BLaER1 treated with 17β-estradiol and CSF1 and Interleukin-3, amounts not matched to agents 10 nM and 100 nM (cell line): ENCODE data around the gene TMEM101.
"Not testable (repeated sequence)": the region's sequence is repeated elsewhere in the genome, so short reads cannot be mapped to it uniquely, and the experiment has no call there.

ENCODE experiments used
- H3K27ac ChIP-seq, 11 experiments: shearing (Covaris generic); formaldehyde crosslinking; 2 replicates each; pipeline ENCODE4 v1.8.1; 2022
- H3K27me3 ChIP-seq, 11 experiments: shearing (Covaris generic); formaldehyde crosslinking; 2 replicates each; pipeline ENCODE4 v1.8.1; 2022
- H3K36me3 ChIP-seq, 11 experiments: shearing (Covaris generic); formaldehyde crosslinking; 2 replicates each; pipeline ENCODE4 v1.8.1; 2022
- H3K4me1 ChIP-seq, 10 experiments: shearing (Covaris generic); formaldehyde crosslinking; 2 replicates each; pipeline ENCODE4 v1.8.1; 2022
- H3K4me2 ChIP-seq, 11 experiments: shearing (Covaris generic); formaldehyde crosslinking; 2 replicates each; pipeline ENCODE4 v1.8.1; 2022
- H3K4me3 ChIP-seq, 10 experiments: shearing (Covaris generic); formaldehyde crosslinking; 2 replicates each; pipeline ENCODE4 v1.8.1; 2022
- H3K9ac ChIP-seq, 11 experiments: shearing (Covaris generic); formaldehyde crosslinking; 2 replicates each; pipeline ENCODE4 v1.8.1; 2022
- H3K9me3 ChIP-seq, 11 experiments: shearing (Covaris generic); formaldehyde crosslinking; replicated peaks in 1 of 11; 2 replicates each; pipeline ENCODE4 v1.8.1; 2022
- H4K20me1 ChIP-seq, 11 experiments: shearing (Covaris generic); formaldehyde crosslinking; 2 replicates each; pipeline ENCODE4 v1.8.1; 2022
- Cebpa-rat ChIP-seq, 11 experiments: shearing (Covaris generic); IDR thresholded peaks; 2 replicates each; pipeline ENCODE4 v1.8.1; 2022

Gene TMEM101

GRCh38 chr17:43961954-43962353 lies 52.8 kb downstream of the TMEM101 start:
- H3K4me3 ChIP-seq: no peak overlapping the region
- no peak for TF ChIP-seq Cebpa-rat (IDR thresholded peaks at IDR 0.05)
- H3K4me1 ChIP-seq: peaks cover 0 to 6% (median 0%) of the 10 kb centered on the region in 10 experiments; a peak in 1 of 20 replicates
- H3K36me3 ChIP-seq: no peaks in the 10 kb centered on the region
- H4K20me1 ChIP-seq: no peaks in the 10 kb centered on the region
- no peak overlapping the region for H3K4me2 ChIP-seq
- no peaks in the 10 kb centered on the region; a peak in 1 of 22 replicates for H3K27me3 ChIP-seq
- no peaks in the 10 kb centered on the region for H3K9me3 ChIP-seq
- no peak overlapping the region for H3K27ac ChIP-seq
- H3K9ac ChIP-seq: no peak overlapping the region

GRCh38 chr17:43961292-43961691 lies 53.5 kb downstream of the TMEM101 start:
- not testable (repeated sequence) for H3K9me3 ChIP-seq, H3K4me1 ChIP-seq, H3K4me2 ChIP-seq, H3K4me3 ChIP-seq, H3K36me3 ChIP-seq, H3K9ac ChIP-seq, H4K20me1 ChIP-seq, H3K27me3 ChIP-seq, H3K27ac ChIP-seq
